GM10248 (cell line): ENCODE results near the gene CALML5.

Experiments
- CTCF ChIA-PET: fragments of 300-600 bp; sonication (Branson Sonifier 250); formaldehyde crosslinking; extraction: SDS; loops from one replicate; lab custom pipeline; 2021; ENCODE audit warnings: antibody characterized with exemption; lab: Yijun Ruan, JAX
- POLR2A ChIA-PET: fragments of 350-650 bp; sonication (Branson Sonifier 250); formaldehyde crosslinking; extraction: SDS; loops from one replicate; lab custom pipeline; 2020; ENCODE audit warnings: antibody characterized with exemption; lab: Yijun Ruan, JAX
- DNase-seq: peaks from one replicate; pipeline ENCODE4 v3.0.0; 2012; ENCODE audit errors: extremely low spot score
- TF ChIP-seq, protein P1 (sequence below): IDR thresholded peaks from 2 replicates; pipeline ENCODE4 v1.5.1; 2012; ENCODE audit warnings: mild to moderate bottlenecking, low read depth; ENCODE audit errors: extremely low read depth, missing control alignments, control extremely low read depth

Gene CALML5

GRCh38 chr10:5512331-5512730 lies 13.0 kb upstream of the CALML5 start:
- TF ChIP-seq, protein P1, sequence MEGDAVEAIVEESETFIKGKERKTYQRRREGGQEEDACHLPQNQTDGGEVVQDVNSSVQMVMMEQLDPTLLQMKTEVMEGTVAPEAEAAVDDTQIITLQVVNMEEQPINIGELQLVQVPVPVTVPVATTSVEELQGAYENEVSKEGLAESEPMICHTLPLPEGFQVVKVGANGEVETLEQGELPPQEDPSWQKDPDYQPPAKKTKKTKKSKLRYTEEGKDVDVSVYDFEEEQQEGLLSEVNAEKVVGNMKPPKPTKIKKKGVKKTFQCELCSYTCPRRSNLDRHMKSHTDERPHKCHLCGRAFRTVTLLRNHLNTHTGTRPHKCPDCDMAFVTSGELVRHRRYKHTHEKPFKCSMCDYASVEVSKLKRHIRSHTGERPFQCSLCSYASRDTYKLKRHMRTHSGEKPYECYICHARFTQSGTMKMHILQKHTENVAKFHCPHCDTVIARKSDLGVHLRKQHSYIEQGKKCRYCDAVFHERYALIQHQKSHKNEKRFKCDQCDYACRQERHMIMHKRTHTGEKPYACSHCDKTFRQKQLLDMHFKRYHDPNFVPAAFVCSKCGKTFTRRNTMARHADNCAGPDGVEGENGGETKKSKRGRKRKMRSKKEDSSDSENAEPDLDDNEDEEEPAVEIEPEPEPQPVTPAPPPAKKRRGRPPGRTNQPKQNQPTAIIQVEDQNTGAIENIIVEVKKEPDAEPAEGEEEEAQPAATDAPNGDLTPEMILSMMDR = no peak
- POLR2A ChIA-PET = no interaction called here
- DNase-seq = no peak
- CTCF ChIA-PET = no interaction called here

- TF ChIP-seq, protein P1 = no peak
- ChIA-PET POLR2A (no interaction called here), CTCF (no interaction called here)
- no peak for DNase-seq
Observed at GRCh38 chr10:5511885-5512280, 12.5 kb upstream of the CALML5 start.

- ChIA-PET POLR2A (no interaction called here), CTCF (interaction anchor here (1.0 kb wide), 1 partner anchor 16 kb away, joined by 3 read pairs; no protein-coding TSS in a partner anchor)
- TF ChIP-seq, protein P1 = no peak
- DNase-seq = no peak
Observed at GRCh38 chr10:5511231-5511884, 12.0 kb upstream of the CALML5 start.

DNA sequence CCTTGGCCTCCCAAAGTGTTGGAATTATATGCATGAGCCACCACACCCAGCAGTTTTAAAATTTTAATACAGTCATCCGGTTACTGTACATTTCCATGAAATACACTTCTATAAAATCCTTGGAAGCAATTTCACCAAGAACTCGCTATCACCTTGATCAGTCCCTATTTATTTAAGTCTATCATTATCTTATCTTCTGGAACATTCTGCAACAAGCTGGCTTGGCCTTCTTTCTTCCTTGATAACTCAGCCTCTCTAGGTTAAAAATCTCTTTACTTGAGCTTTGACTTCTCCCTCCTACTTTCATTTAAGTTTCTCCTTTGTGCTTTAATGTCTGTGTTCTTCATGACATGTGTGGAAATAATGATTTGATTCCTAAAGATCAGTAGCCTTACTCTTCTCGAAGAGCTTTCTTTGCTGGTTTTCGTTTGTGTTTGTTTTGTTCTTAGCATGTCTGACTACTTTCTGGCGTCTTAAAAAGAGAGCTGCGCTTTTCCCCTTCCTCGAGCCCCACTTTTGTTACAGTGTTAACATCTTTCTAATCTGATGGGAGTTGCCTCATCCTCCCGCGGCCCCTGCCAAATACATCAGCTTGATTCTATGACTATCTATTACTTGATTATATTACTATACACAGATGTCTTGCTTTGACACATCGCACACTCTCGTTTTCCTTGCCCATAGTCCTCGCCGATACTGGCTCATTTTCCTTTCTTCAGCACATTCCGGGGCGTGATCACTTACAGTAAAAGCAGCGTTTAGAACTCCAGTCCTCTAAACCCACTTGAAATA lies 11.1 kb upstream of the CALML5 start:
- POLR2A ChIA-PET = no interaction called here
- no peak for DNase-seq
- CTCF ChIA-PET = interaction anchor here (1.0 to 1.3 kb wide), 2 partner anchors 9 to 17 kb away, joined by 3 to 4 read pairs; no protein-coding TSS in a partner anchor
- TF ChIP-seq, protein P1 = no peak

DNA sequence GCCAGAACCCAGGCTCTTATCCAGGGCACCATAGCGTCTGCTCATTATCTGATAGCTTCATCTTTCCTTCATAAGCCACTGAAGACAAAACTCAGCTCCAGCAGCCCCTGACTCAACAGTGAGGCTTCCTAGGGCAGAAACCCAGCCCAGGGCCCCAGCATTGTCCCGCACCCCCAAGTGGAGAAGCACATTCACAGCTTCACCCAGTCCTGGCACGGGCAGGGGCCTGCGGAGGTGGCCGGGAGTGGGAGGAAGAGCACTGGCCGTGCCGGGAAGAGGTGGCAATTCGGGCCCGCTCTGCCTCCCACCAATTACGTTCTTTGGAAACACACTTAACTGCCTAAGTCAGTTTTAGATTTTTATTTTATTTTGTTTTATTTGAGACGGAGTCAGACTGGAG lies 10.3 kb upstream of the CALML5 start:
- TF ChIP-seq, protein P1 = no peak
- ChIA-PET POLR2A (no interaction called here), CTCF (interaction anchor here (0.9 to 1.3 kb wide), 2 partner anchors 10 kb away, joined by 3 to 4 read pairs; partner anchors contain the start of gene CALML5)
- DNase-seq = no peak

DNA sequence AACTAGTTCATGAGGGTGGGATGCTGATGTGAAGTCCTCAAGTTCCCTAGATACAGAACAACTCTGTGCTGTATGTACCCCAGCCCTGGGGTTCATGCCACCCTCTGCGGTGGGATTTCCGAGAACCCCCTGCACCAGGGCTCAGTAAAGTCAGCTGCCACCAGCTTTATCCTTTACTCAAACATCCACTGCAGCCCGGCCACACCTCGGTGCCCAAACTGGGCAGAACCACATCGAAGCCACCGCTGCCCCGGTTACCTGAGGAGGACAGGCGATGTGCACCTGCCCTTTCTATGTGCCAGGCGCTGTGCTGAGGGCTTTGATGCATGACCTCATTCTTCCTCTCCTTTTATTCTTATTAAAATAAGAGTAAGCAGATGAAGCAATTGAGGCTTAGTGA lies 9.9 kb upstream of the CALML5 start:
- TF ChIP-seq, protein P1 = no peak
- CTCF ChIA-PET = interaction anchor here (0.9 to 2.0 kb wide), 2 partner anchors 10 to 68 kb away, joined by 3 to 5 read pairs; partner anchors contain the start of gene CALML5
- DNase-seq = no peak
- POLR2A ChIA-PET = no interaction called here
